HG03280 (cell line): Measurements from ENCODE around the gene THSD4.
"Not testable (repeated sequence)": the region's sequence is repeated elsewhere in the genome, so short reads cannot be mapped to it uniquely, and the experiment has no call there.

ENCODE experiments used
- ATAC-seq: cut with Tn5 transposase; IDR thresholded peaks from one replicate; pipeline ENCODE4 v1.9.1; 2021; ENCODE audit warnings: mild to moderate bottlenecking, moderate library complexity; ENCODE audit not compliant: unreplicated experiment

The THSD4 gene

GRCh38 chr15:71252044-71252739, 136.9 kb downstream of the THSD4 start:
- no peak for ATAC-seq

GRCh38 chr15:71252740-71253047, 137.4 kb downstream of the THSD4 start:
- no peak for ATAC-seq

- no peak for ATAC-seq
These were observed 139.2 kb downstream of the THSD4 start for GRCh38 chr15:71254491-71254890.

GRCh38 chr15:71256934-71257664, 141.8 kb downstream of the THSD4 start:
- no peak for ATAC-seq

GRCh38 chr15:71259866-71260265, 144.6 kb downstream of the THSD4 start:
- no peak for ATAC-seq

GRCh38 chr15:71261418-71261817, 146.1 kb downstream of the THSD4 start:
- no peak for ATAC-seq

- no peak for ATAC-seq
These were observed 146.6 kb downstream of the THSD4 start for GRCh38 chr15:71261909-71262308.

- ATAC-seq: no peak
These were observed 147.3 kb downstream of the THSD4 start for GRCh38 chr15:71262599-71262998.

GRCh38 chr15:71265606-71266005, 150.3 kb downstream of the THSD4 start:
- not testable (repeated sequence) for ATAC-seq

- ATAC-seq: no peak
These were observed 156.1 kb downstream of the THSD4 start for GRCh38 chr15:71271327-71271726.

- no peak for ATAC-seq
These were observed 157.7 kb downstream of the THSD4 start for GRCh38 chr15:71272932-71273331.

GRCh38 chr15:71273731-71274447, 158.6 kb downstream of the THSD4 start:
- no peak for ATAC-seq

- no peak for ATAC-seq
These were observed 159.2 kb downstream of the THSD4 start for GRCh38 chr15:71274448-71274798.

- ATAC-seq: no peak
These were observed 159.8 kb downstream of the THSD4 start for GRCh38 chr15:71275098-71275497.

GRCh38 chr15:71275566-71276335, 160.5 kb downstream of the THSD4 start:
- ATAC-seq: no peak

- no peak for ATAC-seq
These were observed 161.0 kb downstream of the THSD4 start for GRCh38 chr15:71276336-71276665.

- no peak for ATAC-seq
These were observed 163.9 kb downstream of the THSD4 start for GRCh38 chr15:71278989-71279756.

GRCh38 chr15:71279757-71280141, 164.5 kb downstream of the THSD4 start:
- ATAC-seq: no peak

- no peak for ATAC-seq
These were observed 164.9 kb downstream of the THSD4 start for GRCh38 chr15:71280206-71280605.

- ATAC-seq: no peak
These were observed 166.0 kb downstream of the THSD4 start for GRCh38 chr15:71281256-71281655.

- no peak for ATAC-seq
These were observed 166.8 kb downstream of the THSD4 start for GRCh38 chr15:71282076-71282475.
